ENCODE data around the gene B4GALT2. TPM values are rescaled to one million over a fixed set of nuclear protein-coding genes. Genes with fewer than 3 reads are reported as not detected.

The B4GALT2 gene
- total and polyA plus RNA-seq, 9 of the 15 experiments (the other 6 are each of a cell fraction or from before 2014, with no cell fraction given), result 1.3 to 86.8 (median 43.8) TPM

DNA sequence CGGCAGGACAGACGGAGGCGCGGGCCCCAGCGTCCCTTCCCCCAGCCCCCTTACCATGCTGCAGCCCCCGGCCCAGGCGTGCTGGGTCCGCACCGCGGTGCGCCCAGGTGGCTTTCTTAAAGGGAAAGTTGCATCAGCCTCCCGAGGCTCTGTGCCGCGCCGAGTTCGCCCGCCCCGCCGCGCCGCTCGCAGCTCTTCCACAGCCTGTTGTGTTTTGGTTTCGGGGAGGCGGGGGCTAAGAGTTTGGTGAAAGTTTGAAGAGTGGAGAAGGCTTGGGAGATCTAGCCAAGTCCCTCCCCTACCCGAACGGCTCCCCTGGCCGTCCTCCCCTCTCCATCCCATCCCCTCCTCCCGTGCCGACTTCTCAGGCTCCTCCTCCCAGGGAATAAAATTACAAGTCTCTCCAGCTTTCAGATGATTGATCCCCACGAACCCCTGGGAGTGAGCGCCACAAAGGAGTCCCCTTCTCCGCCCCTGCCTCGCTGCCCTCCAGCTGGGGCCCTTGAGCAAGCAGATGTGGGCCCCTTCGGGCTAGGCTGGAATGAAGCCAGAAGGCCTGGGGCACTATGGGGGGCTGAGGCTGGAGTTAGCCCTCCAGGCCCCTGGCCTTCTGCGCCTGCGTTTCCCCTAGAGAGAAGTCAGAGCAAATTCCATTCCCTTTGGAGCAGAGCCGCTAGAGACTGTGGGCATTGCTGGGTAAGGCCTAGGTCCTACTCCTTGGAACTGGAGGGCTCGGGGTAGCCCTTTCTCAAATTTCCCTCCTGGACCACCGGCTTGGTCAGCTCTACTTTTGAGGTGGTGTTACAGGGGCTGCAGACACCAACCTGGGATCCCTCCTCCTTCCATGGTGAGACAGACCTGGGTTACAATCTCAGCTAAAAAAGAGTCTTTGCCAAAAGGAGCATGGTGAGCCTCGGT, 52.5 kb downstream of the B4GALT2 start, which contains the start of gene SLC6A9 (continued):
- TF ChIP-seq MCM5 (IDR thresholded peaks at IDR 0.05; ENCODE audit: low read depth) (no peak), ZNF324 (CRISPR knock-in tag; IDR thresholded peaks at IDR 0.05) (no peak), ZNF778 (CRISPR knock-in tag; IDR thresholded peaks at IDR 0.05) (no peak), TEAD2 (tag; IDR thresholded peaks at IDR 0.05) (no peak), HBP1 (CRISPR knock-in tag; IDR thresholded peaks at IDR 0.05) (no peak), ZFX (CRISPR knock-in tag; IDR thresholded peaks at IDR 0.05) (peak; percentile 39; the same call in 1 of the 2 replicates), PHF8 (IDR thresholded peaks at IDR 0.05; ENCODE audit: borderline replicate concordance, low read length) (no peak), ATF1 (CRISPR knock-in tag; IDR thresholded peaks at IDR 0.05) (no peak), ATF1 (tag; IDR thresholded peaks at IDR 0.05) (no peak), ETV5 (CRISPR knock-in tag; IDR thresholded peaks at IDR 0.05; ENCODE audit: low read depth) (0 out of 2 replicates have a peak, but pooled peaks have one; percentile 27), ZNF224 (CRISPR knock-in tag; IDR thresholded peaks at IDR 0.05) (0 out of 2 replicates have a peak, but pooled peaks have one; percentile 64), RFX7 (CRISPR knock-in tag; IDR thresholded peaks at IDR 0.05) (no peak), ATF7 (IDR thresholded peaks at IDR 0.05) (peak; percentile 30; the same call in 1 of the 2 replicates), SMARCA4 (IDR thresholded peaks at IDR 0.05) (0 out of 2 replicates have a peak, but pooled peaks have one; percentile 30), MEF2A (IDR thresholded peaks at IDR 0.05; ENCODE audit: control insufficient read depth, low read depth, low read length) (no peak), KLF6 (CRISPR knock-in tag; IDR thresholded peaks at IDR 0.05; ENCODE audit: borderline replicate concordance) (no peak)
- TF ChIP-seq, protein P1, sequence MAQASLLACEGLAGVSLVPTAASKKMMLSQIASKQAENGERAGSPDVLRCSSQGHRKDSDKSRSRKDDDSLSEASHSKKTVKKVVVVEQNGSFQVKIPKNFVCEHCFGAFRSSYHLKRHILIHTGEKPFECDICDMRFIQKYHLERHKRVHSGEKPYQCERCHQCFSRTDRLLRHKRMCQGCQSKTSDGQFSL (CRISPR knock-in tag; IDR thresholded peaks at IDR 0.05), result no peak
- TF ChIP-seq, protein P1 (tag; IDR thresholded peaks at IDR 0.05), result no peak; a peak in 1 of 4 replicates
- TF ChIP-seq, protein P2, sequence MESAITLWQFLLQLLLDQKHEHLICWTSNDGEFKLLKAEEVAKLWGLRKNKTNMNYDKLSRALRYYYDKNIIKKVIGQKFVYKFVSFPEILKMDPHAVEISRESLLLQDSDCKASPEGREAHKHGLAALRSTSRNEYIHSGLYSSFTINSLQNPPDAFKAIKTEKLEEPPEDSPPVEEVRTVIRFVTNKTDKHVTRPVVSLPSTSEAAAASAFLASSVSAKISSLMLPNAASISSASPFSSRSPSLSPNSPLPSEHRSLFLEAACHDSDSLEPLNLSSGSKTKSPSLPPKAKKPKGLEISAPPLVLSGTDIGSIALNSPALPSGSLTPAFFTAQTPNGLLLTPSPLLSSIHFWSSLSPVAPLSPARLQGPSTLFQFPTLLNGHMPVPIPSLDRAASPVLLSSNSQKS (CRISPR knock-in tag; IDR thresholded peaks at IDR 0.05), result no peak
- TF ChIP-seq, protein P3, sequence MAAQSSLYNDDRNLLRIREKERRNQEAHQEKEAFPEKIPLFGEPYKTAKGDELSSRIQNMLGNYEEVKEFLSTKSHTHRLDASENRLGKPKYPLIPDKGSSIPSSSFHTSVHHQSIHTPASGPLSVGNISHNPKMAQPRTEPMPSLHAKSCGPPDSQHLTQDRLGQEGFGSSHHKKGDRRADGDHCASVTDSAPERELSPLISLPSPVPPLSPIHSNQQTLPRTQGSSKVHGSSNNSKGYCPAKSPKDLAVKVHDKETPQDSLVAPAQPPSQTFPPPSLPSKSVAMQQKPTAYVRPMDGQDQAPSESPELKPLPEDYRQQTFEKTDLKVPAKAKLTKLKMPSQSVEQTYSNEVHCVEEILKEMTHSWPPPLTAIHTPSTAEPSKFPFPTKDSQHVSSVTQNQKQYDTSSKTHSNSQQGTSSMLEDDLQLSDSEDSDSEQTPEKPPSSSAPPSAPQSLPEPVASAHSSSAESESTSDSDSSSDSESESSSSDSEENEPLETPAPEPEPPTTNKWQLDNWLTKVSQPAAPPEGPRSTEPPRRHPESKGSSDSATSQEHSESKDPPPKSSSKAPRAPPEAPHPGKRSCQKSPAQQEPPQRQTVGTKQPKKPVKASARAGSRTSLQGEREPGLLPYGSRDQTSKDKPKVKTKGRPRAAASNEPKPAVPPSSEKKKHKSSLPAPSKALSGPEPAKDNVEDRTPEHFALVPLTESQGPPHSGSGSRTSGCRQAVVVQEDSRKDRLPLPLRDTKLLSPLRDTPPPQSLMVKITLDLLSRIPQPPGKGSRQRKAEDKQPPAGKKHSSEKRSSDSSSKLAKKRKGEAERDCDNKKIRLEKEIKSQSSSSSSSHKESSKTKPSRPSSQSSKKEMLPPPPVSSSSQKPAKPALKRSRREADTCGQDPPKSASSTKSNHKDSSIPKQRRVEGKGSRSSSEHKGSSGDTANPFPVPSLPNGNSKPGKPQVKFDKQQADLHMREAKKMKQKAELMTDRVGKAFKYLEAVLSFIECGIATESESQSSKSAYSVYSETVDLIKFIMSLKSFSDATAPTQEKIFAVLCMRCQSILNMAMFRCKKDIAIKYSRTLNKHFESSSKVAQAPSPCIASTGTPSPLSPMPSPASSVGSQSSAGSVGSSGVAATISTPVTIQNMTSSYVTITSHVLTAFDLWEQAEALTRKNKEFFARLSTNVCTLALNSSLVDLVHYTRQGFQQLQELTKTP (IDR thresholded peaks at IDR 0.05; ENCODE audit: low read depth in 1 of 2, partially characterized antibody in 2 of 2), result no peak

Measured in K562 (cell line).